Measurements from ENCODE around the gene TSHZ2. TPM values are rescaled to one million over a fixed set of nuclear protein-coding genes. Genes with fewer than 3 reads are reported as not detected.

The TSHZ2 gene
- total RNA-seq, 1 experiment from 2014 or later: 0.07 TPM

GRCh38 chr20:53463101-53463972, 491.2 kb downstream of the TSHZ2 start:
- RAD21 ChIA-PET (ENCODE audit: low non-redundant PET in 1 of 2, low total read pairs in 2 of 2, uncharacterized antibody in 2 of 2, unreplicated experiment in 2 of 2): no interaction called here
- no peak overlapping the region for H3K9ac ChIP-seq (ENCODE audit: low read length)
- H3K4me1 ChIP-seq (ENCODE audit: control insufficient read depth in 1 of 2, insufficient read depth in 2 of 2, low read length in 2 of 2): no peaks in the 10 kb centered on the region
- ATAC-seq (no peak), DNase-seq (ENCODE audit: low read depth, low spot score) (no peak)
- no peaks in the 10 kb centered on the region for H4K20me1 ChIP-seq (ENCODE audit: insufficient read depth)
- H3K4me2 ChIP-seq (ENCODE audit: low read length): no peak overlapping the region
- H3K27me3 ChIP-seq (ENCODE audit: insufficient read depth, low read length): 0 out of 2 replicates have a peak, but pooled peaks cover 6% of the 10 kb centered on the region
- no peak overlapping the region for H3K4me3 ChIP-seq (replicated peaks in 1 of 2; ENCODE audit: low read depth in 1 of 2, low read length in 2 of 2)
- BruUV-seq (replicated peaks): no TSS peak
- no peaks in the 10 kb centered on the region for H3K79me2 ChIP-seq (ENCODE audit: insufficient read depth, low read length)
- H3K9me3 ChIP-seq (ENCODE audit: control insufficient read depth in 1 of 2, insufficient read depth in 1 of 2, low read depth in 1 of 2, low read length in 2 of 2): no peaks in the 10 kb centered on the region
- intact Hi-C loops (cut with micrococcal nuclease): no loop called here
- no peaks in the 10 kb centered on the region for H3K36me3 ChIP-seq (ENCODE audit: control insufficient read depth in 1 of 2, insufficient read depth in 2 of 2, low read length in 2 of 2)
- POLR2A ChIA-PET: no interaction called here
- H3K27ac ChIP-seq (ENCODE audit: low read depth, low read length): no peak overlapping the region
- no peak overlapping the region for H2AFZ ChIP-seq (ENCODE audit: low read depth, low read length, poor library complexity, severe bottlenecking)
- TF ChIP-seq POLR2AphosphoS5 (IDR thresholded peaks at IDR 0.05; ENCODE audit: low read depth, low read length) (no peak), SIN3A (IDR thresholded peaks at IDR 0.05; ENCODE audit: low read depth) (no peak), TCF7L2 (IDR thresholded peaks at IDR 0.05; ENCODE audit: borderline replicate concordance, extremely low read depth, insufficient read depth, insufficient read length) (no peak), SP1 (IDR thresholded peaks at IDR 0.05; ENCODE audit: low read depth) (no peak), ZBTB33 (IDR thresholded peaks at IDR 0.05; ENCODE audit: extremely low read depth, insufficient replicate concordance, low read length) (no peak), EZH2phosphoT487 (IDR thresholded peaks at IDR 0.05; ENCODE audit: borderline replicate concordance) (no peak), SRF (IDR thresholded peaks at IDR 0.05; ENCODE audit: low read depth) (no peak), YY1 (IDR thresholded peaks at IDR 0.05; ENCODE audit: extremely low read depth, insufficient replicate concordance, low read depth, low read length) (no peak), POLR2A (IDR thresholded peaks at IDR 0.05; ENCODE audit: borderline replicate concordance, extremely low read depth, insufficient read depth, insufficient read length) (no peak), RAD21 (IDR thresholded peaks at IDR 0.05; ENCODE audit: low read depth) (no peak), ELF1 (IDR thresholded peaks at IDR 0.05; ENCODE audit: borderline replicate concordance, low read depth) (no peak), EGR1 (IDR thresholded peaks at IDR 0.05; ENCODE audit: low read depth) (no peak), EZH2 (IDR thresholded peaks at IDR 0.05) (no peak)
- CTCF ChIA-PET: no interaction called here
- no peaks in the 10 kb centered on the region for H3K9me2 ChIP-seq (ENCODE audit: insufficient read depth)

Measured in HCT116 (cell line).